ENCODE measurements around the gene ZNF341.

ZNF341 gene

DNA sequence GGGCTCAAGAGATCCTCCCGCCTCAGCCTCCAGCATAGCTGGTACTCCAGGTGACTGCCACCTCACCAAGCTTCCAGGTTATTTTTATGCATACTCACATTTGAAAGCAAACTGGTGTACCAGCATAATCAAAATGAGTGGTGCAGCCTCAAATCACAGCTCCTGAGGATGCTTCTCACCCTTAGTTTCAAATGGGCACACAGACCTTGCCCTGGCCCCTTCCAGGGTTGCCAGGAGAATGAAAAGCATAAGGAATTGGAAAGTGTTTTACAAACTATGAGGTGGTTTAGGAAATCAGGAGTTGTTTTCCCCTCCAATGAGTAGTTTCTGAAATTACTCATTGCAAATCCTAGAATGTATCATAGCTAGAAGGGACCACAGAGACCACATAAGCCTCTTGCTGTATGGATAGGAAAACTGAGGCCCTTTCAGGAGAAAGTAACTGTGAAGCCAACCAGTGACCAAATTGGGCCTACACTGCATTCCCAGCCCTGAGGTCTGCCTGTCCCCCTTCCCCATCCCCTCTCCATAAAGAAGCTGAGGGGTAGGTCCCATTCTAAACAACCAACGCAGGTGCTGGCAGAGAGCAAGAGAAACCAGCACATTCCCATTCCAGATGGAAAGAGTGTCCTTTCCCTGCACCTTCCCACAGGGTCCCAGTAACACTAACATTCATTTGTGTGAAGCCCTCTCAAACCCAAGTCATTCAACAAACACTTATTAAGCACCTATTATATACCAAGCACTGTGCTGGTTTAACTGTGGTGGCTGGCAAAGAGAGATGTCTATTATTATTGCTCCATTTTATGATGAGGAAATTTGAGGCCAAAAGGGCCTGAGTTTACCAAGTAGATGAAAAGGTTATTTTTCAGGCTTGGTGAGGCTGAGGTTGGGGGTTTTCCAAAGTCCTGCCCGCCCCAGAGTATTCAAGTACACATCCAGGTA is 43.5 kb upstream of the ZNF341 start:
- TF ChIP-seq, protein P1, sequence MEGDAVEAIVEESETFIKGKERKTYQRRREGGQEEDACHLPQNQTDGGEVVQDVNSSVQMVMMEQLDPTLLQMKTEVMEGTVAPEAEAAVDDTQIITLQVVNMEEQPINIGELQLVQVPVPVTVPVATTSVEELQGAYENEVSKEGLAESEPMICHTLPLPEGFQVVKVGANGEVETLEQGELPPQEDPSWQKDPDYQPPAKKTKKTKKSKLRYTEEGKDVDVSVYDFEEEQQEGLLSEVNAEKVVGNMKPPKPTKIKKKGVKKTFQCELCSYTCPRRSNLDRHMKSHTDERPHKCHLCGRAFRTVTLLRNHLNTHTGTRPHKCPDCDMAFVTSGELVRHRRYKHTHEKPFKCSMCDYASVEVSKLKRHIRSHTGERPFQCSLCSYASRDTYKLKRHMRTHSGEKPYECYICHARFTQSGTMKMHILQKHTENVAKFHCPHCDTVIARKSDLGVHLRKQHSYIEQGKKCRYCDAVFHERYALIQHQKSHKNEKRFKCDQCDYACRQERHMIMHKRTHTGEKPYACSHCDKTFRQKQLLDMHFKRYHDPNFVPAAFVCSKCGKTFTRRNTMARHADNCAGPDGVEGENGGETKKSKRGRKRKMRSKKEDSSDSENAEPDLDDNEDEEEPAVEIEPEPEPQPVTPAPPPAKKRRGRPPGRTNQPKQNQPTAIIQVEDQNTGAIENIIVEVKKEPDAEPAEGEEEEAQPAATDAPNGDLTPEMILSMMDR (IDR thresholded peaks at IDR 0.05; ENCODE audit: control insufficient read depth, extremely low read depth, insufficient read depth): no peak
- H3K4me3 ChIP-seq (ENCODE audit: low read depth, low read length): no peak overlapping the region
- no peak for DNase-seq (ENCODE audit: low read depth)

DNA sequence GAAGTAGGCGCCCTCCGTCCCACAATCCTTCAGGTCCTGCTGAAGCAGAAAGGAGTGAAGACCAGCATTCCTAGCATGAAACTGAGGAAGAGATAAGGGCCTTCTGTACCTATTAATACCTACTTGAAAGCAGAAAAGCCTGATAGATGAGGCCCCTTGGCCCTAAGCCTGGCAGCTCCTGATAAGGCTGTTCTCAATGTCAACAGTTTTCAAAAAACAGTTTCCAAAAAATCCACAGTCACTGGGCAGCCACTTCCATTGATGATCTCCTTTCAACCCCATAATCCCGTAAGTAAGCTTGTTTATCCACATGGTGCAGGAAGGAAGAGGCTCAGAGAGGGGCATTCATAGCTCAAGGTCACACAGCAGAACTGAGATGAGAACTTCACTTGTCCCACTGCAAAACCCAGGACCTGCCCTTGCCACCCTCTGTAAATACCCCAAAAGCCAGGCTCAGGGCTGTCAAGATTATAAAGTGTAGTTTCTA is 42.8 kb upstream of the ZNF341 start:
- H3K4me3 ChIP-seq (ENCODE audit: low read depth, low read length): no peak overlapping the region
- no peak for DNase-seq (ENCODE audit: low read depth)
- TF ChIP-seq, protein P1 (IDR thresholded peaks at IDR 0.05; ENCODE audit: control insufficient read depth, extremely low read depth, insufficient read depth): no peak

DNA sequence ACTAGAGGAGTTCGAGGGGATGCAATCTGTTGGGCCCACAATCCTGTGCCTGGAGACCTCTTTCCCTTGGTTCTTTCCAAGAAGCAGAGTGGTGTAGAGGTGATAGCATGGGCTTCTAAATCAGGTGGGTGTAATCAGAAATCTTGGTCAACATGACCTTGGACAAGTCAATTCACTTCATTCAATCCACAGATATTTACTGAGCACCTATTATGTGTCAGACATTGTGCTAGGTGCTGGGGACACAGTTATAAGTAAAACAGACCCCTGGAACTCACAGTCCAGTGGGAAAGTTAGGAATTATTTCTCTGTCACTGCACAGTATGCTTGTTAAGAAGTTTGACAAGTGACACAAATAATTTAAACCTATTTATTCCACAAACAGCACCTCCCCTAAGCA is 42.3 kb upstream of the ZNF341 start:
- TF ChIP-seq, protein P1 (IDR thresholded peaks at IDR 0.05; ENCODE audit: control insufficient read depth, extremely low read depth, insufficient read depth): no peak
- H3K4me3 ChIP-seq (ENCODE audit: low read depth, low read length): no peak overlapping the region
- no peak for DNase-seq (ENCODE audit: low read depth)

DNA sequence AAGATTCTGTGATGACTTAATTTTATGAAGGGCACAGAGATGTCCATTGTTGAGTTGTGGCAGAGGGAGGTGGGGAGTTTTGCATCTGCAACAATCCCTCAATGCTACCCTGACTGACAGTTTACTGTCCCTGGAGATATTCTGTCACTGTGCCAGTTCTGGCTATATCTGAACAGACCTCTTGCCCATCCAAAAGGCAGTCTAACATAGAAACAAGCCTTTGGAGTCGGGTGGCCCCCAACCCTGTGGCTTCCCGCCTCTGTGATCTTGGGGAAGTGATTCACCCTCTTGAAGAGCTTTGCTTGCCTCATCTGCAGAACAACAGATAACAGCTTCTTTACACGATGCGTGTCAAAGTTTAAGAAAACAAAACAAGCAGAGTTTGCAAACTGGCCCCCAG is 41.8 kb upstream of the ZNF341 start:
- TF ChIP-seq, protein P1 (IDR thresholded peaks at IDR 0.05; ENCODE audit: control insufficient read depth, extremely low read depth, insufficient read depth): no peak
- DNase-seq (ENCODE audit: low read depth): no peak
- H3K4me3 ChIP-seq (ENCODE audit: low read depth, low read length): no peak overlapping the region

DNA sequence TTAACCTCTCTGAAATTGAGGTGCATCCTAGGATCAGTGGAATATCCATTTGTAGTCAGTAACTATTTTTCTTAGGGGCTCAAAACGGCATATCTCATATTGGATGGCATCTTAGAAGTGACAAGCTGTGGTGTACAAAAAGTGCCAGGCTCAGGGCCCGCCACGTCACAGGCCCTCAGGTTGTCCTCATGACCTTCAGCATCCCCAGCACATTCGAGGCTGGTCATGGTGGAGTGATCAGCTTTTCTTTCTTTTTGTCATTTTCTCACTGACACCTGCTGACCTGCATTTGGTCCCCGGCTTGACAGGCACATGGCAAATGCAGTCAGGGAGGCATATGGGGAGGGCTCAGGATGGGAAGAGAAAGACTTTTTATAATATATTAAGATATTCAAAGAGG is 38.5 kb upstream of the ZNF341 start:
- TF ChIP-seq, protein P1 (IDR thresholded peaks at IDR 0.05; ENCODE audit: control insufficient read depth, extremely low read depth, insufficient read depth): no peak
- H3K4me3 ChIP-seq (ENCODE audit: low read depth, low read length): no peak overlapping the region
- DNase-seq (ENCODE audit: low read depth): no peak

DNA sequence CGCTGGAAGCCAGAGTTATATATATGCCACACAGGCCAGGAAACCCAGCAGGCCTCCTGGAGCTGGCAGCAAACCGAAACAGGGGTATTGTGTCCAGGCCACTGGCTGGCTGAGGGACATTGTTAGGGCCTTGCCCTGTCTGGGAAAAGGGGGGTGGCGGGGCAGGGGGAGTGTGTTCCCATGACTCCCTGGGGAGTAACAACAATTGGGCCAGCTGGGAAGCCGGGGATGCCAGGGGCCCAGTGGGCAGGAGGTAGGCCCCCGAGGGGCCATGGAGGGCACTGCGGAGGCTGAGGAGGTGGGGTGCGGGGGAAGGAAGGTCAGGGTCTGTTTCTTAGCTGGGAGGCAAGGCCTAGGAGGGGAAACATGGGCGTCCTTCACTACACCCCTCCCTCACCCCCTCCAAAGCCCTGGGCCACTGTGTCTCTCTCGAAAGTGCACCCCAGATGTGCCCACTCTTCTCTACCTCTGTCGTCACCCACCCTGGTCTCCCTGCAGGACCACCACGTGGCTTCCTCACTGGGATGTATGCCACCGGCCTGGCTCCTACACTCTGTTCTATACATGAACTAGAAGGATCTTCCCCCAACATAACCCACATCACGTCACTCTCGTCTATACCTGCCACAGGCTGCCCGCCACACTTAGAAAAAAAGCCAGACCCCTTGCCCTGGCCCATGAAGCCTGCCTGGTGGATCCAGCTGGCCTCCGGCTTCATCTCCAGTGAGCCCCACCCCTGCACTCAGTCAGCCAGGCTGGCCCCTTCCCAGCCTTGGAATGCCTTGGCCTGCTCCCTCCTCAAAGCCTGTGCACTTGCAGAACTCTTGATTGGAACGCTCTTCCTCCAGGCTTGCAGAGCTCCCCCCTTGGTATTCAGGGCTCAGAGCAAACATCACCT is 37.8 kb upstream of the ZNF341 start:
- TF ChIP-seq, protein P1 (IDR thresholded peaks at IDR 0.05; ENCODE audit: control insufficient read depth, extremely low read depth, insufficient read depth): no peak
- H3K4me3 ChIP-seq (ENCODE audit: low read depth, low read length): no peak overlapping the region
- DNase-seq (ENCODE audit: low read depth): no peak
